HL-60 (cell line): Measurements from ENCODE around the gene NOTUM.

Experiments
- GABPA ChIP-seq: IDR thresholded peaks from 2 replicates; pipeline ENCODE4 v1.6.1; 2012; ENCODE audit warnings: low read depth
- POLR2AphosphoS5 ChIP-seq: IDR thresholded peaks from 2 replicates; pipeline ENCODE4 v1.6.1; 2012; ENCODE audit warnings: low read depth
- TF ChIP-seq, protein P1 (sequence below): IDR thresholded peaks from one replicate; pipeline ENCODE4 v1.5.1; 2011; ENCODE audit warnings: low read length, control low read depth, inconsistent platforms; ENCODE audit not compliant: insufficient read depth
- TF ChIP-seq, protein P2 (sequence below): IDR thresholded peaks from 2 replicates; pipeline ENCODE4 v1.6.1; 2012; ENCODE audit warnings: low read depth; ENCODE audit not compliant: insufficient replicate concordance

DNA sequence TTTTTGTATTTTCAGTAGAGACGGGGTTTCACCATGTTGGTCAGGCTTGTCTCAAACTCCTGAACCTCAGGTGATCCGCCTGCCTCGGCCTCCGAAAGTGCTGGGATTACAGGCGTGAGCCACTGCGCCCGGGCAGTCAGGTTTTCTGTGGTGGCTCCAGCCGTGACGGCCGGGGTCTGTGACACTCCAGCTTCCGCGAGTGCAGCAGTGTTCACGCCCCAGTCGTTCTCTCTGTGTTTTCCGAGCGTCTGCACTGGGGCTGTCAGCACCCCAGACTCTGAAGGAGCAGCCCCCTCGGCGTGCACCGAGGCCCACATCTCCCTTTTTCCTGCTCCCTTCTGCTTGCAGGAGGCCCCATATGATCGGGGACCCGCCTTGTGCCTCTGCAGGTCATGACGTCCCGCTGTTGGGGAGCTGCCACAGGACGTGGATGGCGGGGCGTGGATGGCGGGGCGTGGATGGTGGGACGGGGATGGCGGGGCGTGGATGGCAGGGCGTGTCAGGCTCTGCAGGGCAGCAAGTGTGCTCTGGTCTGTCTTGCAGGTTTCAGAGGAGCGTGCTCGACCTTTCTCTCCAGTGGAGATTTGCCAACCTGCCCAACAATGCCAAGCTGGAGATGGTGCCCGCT is 22.1 kb upstream of the NOTUM start:
- TF ChIP-seq, protein P1, sequence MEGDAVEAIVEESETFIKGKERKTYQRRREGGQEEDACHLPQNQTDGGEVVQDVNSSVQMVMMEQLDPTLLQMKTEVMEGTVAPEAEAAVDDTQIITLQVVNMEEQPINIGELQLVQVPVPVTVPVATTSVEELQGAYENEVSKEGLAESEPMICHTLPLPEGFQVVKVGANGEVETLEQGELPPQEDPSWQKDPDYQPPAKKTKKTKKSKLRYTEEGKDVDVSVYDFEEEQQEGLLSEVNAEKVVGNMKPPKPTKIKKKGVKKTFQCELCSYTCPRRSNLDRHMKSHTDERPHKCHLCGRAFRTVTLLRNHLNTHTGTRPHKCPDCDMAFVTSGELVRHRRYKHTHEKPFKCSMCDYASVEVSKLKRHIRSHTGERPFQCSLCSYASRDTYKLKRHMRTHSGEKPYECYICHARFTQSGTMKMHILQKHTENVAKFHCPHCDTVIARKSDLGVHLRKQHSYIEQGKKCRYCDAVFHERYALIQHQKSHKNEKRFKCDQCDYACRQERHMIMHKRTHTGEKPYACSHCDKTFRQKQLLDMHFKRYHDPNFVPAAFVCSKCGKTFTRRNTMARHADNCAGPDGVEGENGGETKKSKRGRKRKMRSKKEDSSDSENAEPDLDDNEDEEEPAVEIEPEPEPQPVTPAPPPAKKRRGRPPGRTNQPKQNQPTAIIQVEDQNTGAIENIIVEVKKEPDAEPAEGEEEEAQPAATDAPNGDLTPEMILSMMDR: no peak
- TF ChIP-seq POLR2AphosphoS5 (no peak), GABPA (no peak)
- TF ChIP-seq, protein P2, sequence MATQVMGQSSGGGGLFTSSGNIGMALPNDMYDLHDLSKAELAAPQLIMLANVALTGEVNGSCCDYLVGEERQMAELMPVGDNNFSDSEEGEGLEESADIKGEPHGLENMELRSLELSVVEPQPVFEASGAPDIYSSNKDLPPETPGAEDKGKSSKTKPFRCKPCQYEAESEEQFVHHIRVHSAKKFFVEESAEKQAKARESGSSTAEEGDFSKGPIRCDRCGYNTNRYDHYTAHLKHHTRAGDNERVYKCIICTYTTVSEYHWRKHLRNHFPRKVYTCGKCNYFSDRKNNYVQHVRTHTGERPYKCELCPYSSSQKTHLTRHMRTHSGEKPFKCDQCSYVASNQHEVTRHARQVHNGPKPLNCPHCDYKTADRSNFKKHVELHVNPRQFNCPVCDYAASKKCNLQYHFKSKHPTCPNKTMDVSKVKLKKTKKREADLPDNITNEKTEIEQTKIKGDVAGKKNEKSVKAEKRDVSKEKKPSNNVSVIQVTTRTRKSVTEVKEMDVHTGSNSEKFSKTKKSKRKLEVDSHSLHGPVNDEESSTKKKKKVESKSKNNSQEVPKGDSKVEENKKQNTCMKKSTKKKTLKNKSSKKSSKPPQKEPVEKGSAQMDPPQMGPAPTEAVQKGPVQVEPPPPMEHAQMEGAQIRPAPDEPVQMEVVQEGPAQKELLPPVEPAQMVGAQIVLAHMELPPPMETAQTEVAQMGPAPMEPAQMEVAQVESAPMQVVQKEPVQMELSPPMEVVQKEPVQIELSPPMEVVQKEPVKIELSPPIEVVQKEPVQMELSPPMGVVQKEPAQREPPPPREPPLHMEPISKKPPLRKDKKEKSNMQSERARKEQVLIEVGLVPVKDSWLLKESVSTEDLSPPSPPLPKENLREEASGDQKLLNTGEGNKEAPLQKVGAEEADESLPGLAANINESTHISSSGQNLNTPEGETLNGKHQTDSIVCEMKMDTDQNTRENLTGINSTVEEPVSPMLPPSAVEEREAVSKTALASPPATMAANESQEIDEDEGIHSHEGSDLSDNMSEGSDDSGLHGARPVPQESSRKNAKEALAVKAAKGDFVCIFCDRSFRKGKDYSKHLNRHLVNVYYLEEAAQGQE: no peak
